Uterus (tissue), 2 donors: ENCODE results near the gene OR52B6.

Source experiments
- CTCF ChIP-seq, 4 experiments: fragments of 200-600 bp in 2 of 4; fragments of 450-650 bp in 2 of 4; sonication (generic) in 2 of 4; IDR thresholded peaks; one replicate each; pipeline ENCODE4 v1.5.1; 2016 to 2019; ENCODE audit warnings: antibody characterized with exemption in 4 of 4, mild to moderate bottlenecking in 2 of 4, moderate library complexity in 1 of 4
- POLR2A ChIP-seq, 2 donors: fragments of 450-650 bp; IDR thresholded peaks; one replicate each; pipeline ENCODE4 v1.6.1; 2016; ENCODE audit warnings: antibody characterized with exemption in 2 of 2, mild to moderate bottlenecking in 1 of 2, moderate library complexity in 1 of 2

GRCh38 chr11:5610446-5610845 lies 29.8 kb downstream of the OR52B6 start:
- TF ChIP-seq POLR2A (IDR thresholded peaks at IDR 0.05) (no peak), CTCF (IDR thresholded peaks at IDR 0.05) (no peak)
